Stimulated activated CD4-positive, alpha-beta T cell treated with anti-CD3 and anti-CD28 coated beads, Interleukin-1b, Interleukin-23, amount 100 ng/mL, for 1 hour (primary cell): ENCODE data around the gene DYNLT2B.
"Not testable (repeated sequence)": the region's sequence is repeated elsewhere in the genome, so short reads cannot be mapped to it uniquely, and the experiment has no call there.

ENCODE experiments used
- DNase-seq, 2 donors: peaks; one replicate each; pipeline ENCODE4 v3.0.0-alpha.2; 2020; ENCODE audit warnings: low read depth in 2 of 2

DYNLT2B gene

GRCh38 chr3:196317687-196318467 lies at the start of gene DYNLT2B:
Gene DYNLT2B (minus strand): TSS chr3:196318240. CDS start chr3:196318152, 88 bp downstream.
- peak; percentile 60 to 68 for DNase-seq

GRCh38 chr3:196365736-196366135 lies 47.7 kb upstream of the DYNLT2B start:
- no peak for DNase-seq

DNA sequence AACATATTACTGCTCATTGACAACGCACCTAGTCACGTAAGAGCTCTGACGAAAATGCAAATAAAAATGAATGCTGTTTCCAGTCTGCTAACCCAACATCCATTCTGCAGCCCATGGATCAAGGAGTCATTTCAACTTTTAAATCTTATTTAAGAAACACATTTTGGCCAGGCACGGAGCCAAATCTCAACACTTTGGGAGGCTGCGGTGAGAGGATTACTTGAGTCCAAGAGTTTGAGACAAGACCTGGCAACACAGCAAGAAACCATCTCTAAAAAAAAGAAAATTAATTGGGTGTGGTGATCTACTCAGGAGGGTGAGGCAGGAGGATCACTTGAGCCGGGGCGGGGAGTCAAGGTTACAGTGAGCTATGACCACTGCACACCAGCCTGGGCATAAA lies 42.5 kb upstream of the DYNLT2B start:
- no peak for DNase-seq

DNA sequence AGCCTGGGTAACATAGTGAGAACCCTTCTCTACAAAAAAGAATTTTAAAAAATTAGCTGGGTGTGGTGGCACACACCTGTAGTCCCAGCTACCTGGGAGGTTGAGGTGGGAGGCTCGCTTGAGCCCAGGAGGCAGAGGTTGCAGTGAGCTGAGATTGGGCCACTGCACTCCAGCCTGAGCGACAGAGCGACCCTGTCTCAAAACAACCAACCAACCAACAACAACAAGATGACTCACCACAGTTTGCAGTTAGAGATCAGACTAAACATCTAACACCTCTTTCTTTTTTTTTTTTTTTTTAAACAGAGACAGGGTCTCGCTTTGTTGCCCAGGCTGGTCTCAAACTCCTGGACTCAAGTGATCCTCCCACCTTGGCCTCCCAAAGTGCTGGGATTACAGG lies 40.5 kb upstream of the DYNLT2B start:
- DNase-seq, result not testable (repeated sequence)

- DNase-seq, result no peak
Observed at GRCh38 chr3:196357905-196358304, 39.9 kb upstream of the DYNLT2B start.

GRCh38 chr3:196356556-196356955 lies 38.5 kb upstream of the DYNLT2B start:
- no peak for DNase-seq

- DNase-seq, result no peak
Observed at GRCh38 chr3:196355668-196356067, 37.6 kb upstream of the DYNLT2B start.

GRCh38 chr3:196354132-196354531 lies 36.1 kb upstream of the DYNLT2B start:
- no peak for DNase-seq

- DNase-seq, result no peak
Observed at GRCh38 chr3:196351541-196351940, 33.5 kb upstream of the DYNLT2B start.

DNA sequence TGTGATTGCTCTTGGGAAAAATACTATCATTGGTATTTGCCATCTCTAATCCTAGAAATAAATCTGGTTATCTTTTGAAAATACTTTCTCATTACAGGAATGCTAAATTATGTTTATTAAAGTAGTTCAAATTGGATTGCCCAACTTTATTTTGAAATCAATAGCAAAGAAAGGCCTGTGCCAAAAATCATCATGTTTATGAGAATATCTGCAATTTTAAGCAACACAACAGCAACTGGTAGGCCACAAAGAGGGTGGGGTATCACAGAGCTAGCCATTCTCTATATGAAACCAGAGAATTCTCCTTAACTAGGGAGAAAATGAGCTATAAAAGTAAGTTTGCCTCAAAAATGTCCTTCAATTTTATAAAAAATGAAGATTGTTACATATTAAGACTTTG lies 32.0 kb upstream of the DYNLT2B start:
- no peak for DNase-seq

- DNase-seq, result no peak
Observed at GRCh38 chr3:196348698-196349097, 30.7 kb upstream of the DYNLT2B start.

DNA sequence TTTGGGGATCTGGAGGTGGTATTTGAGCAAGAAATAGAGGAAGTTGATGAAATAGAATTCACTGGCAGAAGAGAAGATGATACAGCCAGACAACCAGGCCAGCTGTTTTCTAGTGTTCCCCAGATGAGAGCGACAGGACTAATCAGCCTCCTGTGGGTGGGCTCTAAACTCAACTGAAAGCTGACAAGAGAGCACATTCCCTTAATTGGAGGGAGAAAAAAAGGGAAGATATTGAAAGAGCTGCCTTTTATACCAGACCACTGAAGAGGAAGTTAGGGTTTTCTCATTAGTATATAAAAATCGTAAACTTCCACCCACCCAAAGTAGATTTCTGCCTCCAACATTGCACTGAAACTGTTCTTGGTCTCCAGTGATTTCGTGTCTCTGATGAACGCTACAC lies 26.6 kb upstream of the DYNLT2B start:
- DNase-seq, result no peak

- DNase-seq, result not testable (repeated sequence)
Observed at GRCh38 chr3:196343917-196344316, 25.9 kb upstream of the DYNLT2B start.

DNA sequence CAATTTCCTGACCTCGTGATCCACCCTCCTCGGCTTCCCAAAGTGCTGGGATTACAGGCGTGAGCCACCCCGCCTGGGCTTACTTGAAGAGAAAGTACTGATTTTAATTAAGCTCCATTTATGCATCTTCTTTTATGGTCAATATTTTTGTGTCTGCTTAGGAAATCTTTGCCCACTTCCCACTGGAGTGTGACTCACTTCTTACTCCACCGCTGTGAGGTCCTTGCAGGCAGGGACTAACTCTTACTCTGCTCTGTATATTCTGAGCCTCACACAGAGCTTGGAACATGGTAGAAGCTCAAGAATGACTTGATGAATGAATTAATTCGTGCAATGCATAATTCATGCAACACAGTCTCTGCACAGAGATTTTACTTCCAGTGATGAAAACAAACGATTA lies 23.1 kb upstream of the DYNLT2B start:
- DNase-seq, result no peak

DNA sequence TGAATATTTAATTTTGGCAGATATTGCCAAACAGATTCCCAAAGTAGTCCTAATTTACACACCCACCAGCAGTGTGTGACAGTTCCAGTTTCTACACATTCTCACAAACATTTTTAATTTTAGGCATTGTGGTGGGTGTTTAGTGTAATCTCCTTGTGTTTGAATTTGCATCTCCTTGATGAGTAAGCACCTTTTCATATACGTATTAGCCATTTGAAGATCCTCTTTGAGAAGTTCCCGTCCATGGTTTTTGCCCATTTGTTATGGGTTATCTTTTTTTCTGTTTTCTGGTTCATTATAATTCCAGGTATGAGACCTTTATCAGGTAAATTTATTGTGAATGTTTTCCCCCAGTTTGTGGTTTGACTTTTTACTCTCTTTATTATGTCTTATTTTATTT lies 22.4 kb upstream of the DYNLT2B start:
- DNase-seq, result no peak

DNA sequence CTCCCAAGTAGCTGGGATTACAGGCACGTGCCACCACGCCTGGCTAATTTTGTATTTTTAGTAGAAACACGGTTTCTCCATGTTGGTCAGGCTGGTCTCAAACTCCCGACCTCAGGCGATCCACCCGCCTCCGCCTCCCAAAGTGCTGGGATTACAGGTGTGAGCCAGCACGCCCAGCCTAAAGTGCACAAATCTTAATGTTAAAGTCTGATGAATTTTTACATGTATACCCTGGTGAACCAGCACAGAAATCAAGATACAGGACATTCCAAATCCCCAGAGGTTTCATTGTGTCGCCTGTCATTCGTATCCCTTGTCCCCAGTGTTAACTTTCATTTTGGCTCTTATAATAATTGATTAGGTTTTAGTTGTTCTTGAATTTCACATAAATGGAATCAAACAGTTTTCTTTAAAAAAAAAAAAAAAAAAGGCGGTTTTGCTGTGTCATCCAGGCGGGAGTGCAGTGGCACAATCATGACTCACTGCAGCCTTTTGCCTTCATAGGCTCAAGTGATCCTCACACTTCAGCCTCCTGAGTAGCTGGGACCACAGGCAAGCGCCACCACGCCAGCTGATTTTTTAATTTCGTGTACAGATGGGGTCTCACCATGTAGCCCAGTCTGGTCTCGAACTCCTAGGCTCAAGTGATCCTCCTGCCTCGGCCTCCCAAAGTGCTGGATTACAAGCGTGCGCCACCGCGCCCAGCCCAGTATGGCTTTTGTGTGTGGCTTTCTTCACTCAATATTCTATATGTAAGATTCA lies 21.6 kb upstream of the DYNLT2B start:
- no peak for DNase-seq

- DNase-seq, result no peak
Observed at GRCh38 chr3:196339044-196339443, 21.0 kb upstream of the DYNLT2B start.

DNA sequence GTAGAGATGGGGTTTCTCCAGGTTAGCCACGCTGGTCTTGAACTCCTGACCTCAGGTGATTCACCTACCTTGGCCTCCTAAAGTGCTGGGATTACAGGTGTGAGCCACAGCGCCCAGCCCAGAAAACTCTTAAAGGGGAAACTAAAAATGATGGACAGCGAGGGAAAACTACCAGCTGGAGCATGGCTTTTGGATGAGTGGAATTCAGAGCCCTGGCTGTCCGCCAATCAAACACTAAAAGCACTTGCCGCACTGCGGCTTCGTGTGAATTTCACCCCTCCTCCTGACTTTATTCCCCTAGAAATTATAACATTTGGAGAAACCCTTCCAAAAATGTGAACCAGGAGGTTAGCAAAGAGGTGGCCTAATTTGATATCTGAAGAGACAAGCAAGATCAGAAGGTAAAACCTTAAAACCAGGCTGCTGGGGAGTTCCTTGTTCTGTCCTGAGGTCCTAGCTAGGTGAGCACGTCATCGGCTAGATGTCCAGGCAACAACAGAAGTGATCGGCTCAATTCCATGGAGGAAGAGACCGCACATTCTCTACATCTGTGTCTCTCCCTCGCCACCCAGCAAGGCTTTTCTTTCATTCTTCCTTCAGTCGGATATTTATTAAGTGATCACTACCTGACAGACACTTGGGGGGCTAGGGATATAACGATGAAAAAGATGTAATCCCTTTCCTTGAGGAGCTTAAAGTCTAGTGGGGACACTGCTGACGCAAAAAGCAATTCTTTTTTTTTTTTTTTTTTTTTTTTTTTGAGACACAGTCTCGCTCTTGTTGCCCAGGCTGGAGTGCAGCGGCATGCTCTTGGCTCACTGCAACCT lies 18.5 kb upstream of the DYNLT2B start:
- no peak for DNase-seq

DNA sequence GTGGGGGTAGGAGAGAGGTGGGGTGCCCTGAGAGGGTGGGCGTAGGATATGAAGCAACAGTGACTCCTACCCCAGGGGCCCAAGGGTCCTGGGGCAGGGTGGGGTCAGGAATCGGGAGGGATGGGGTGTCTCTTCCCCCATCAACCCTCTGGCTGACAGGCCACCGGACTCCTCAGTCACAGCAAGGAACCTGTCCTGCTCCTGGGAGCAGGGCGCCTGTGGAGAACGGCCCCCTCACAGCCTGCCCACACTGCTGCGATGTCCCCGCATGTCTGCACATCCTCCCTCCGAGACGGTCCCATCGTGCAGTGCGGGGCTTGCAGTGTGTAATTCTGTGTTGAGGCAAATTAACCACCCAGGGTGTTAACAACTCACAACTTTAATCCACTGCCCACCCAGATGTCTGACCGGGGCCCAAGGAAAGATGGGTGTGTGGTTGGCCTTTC lies 17.5 kb upstream of the DYNLT2B start:
- no peak for DNase-seq

DNA sequence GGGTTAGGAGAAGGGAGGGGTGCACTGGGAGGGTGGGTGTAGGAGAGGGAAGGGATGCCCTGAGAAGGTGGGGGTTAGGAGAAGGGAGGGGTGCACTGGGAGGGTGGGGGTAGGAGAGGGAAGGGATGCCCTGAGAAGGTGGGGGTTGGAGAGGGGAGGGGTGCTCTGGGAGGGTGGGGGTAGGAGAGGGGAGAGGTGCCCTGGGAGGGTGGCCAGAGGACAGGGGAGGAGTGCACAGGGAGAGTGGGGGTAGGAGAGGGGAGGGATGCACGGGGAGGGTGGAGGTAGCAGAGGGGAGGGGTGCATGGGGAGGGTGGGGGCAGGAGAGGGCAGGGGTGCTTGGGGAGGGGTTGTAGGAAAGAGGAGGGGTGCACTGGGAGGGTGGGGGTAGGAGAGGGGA lies 16.9 kb upstream of the DYNLT2B start:
- no peak for DNase-seq

DNA sequence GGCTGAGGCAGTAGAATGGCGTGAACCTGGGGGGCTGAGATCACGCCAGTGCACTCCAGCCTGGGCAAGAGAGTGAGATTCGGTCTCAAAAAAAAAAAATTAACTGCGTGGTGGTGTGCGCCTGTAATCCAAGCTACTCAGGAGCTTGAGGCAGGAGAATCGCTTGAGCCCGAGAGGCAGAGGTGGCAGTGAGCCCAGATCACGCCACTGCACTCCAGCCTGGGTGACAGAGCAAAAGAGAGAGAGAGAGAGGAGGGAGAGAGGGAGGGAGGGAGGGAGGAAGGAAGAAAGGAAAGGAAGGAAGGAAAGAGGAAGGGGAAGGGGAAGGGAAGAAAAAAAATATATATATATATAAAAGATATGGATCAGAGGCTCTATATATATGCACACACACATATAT lies 14.1 kb upstream of the DYNLT2B start:
- no peak for DNase-seq

DNA sequence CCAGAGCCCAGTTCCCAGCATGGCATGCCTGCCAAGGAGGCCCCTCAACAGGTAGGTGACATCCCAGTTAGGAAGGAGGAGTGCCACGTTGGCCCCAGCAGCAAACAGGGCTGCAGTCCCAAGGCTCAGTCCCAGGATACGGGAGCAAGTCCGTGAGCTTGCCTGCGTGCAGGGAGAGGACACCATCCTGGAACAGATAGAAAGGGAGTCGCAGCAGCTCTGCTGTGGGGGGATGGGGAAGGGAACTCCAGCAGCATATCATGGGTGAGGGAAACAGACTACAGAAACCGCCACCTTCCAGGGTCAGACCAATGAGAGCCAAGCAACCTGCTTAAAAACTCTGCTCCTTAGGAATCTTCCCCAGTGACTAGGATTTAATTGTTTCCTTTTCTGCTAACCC lies 9.4 kb upstream of the DYNLT2B start:
- DNase-seq, result no peak
